Lung (tissue), 12 donors: ENCODE results near the gene STARD13. TPM values are rescaled to one million over a fixed set of nuclear protein-coding genes. Genes with fewer than 3 reads are reported as not detected.

Experiments used
- ATAC-seq: fragments of 200-7000 bp; cut with Tn5 transposase; one replicate; pipeline ENCODE4 v1.9.1; 2020; ENCODE audit warnings: moderate number of reproducible peaks; ENCODE audit not compliant: insufficient read depth, low FRiP score
- DNase-seq, 3 donors: peaks; one replicate each; pipeline ENCODE4 v3.0.0-alpha.2; 2013 to 2017
- H3K27ac ChIP-seq, 2 donors: one replicate each; pipeline ENCODE4 v1.5.1; 2013; ENCODE audit warnings: mild to moderate bottlenecking in 2 of 2, moderate library complexity in 2 of 2, control low read depth in 1 of 2, inconsistent platforms in 1 of 2, low read depth in 1 of 2, low read length in 1 of 2
- H3K27me3 ChIP-seq, 3 donors: one replicate each; pipeline ENCODE4 v1.5.1; 2013; ENCODE audit warnings: low read length in 2 of 3; ENCODE audit not compliant: control insufficient read depth in 3 of 3, insufficient read depth in 3 of 3
- H3K36me3 ChIP-seq, 4 donors: one replicate each; pipeline ENCODE4 v1.5.1; 2013; ENCODE audit warnings: low read length in 4 of 4, mild to moderate bottlenecking in 1 of 4, moderate library complexity in 1 of 4; ENCODE audit not compliant: control insufficient read depth in 4 of 4, insufficient read depth in 4 of 4
- H3K4me1 ChIP-seq, 5 donors: one replicate each; pipeline ENCODE4 v1.5.1; 2013; ENCODE audit warnings: low read length in 5 of 5, mild to moderate bottlenecking in 2 of 5, moderate library complexity in 1 of 5; ENCODE audit not compliant: control insufficient read depth in 5 of 5, insufficient read depth in 5 of 5
- H3K4me3 ChIP-seq: one replicate; pipeline ENCODE4 v1.5.1; 2013; ENCODE audit warnings: mild to moderate bottlenecking, control low read depth, moderate library complexity
- H3K9ac ChIP-seq, 2 donors: one replicate each; pipeline ENCODE4 v1.5.1; 2013; ENCODE audit warnings: low read length in 2 of 2, control low read depth in 1 of 2; ENCODE audit not compliant: insufficient read depth in 1 of 2
- H3K9me3 ChIP-seq, 4 donors: one replicate each; pipeline ENCODE4 v1.5.1; 2013; ENCODE audit warnings: low read length in 3 of 4, mild to moderate bottlenecking in 1 of 4, moderate library complexity in 1 of 4; ENCODE audit not compliant: control insufficient read depth in 4 of 4, insufficient read depth in 3 of 4
- CTCF ChIP-seq: IDR thresholded peaks from 2 replicates; pipeline ENCODE4 v1.5.1; 2012; ENCODE audit warnings: mild to moderate bottlenecking; ENCODE audit errors: control extremely low read depth, extremely low read depth
- WGBS, 2 donors: extraction: QIAGEN DNeasy Blood & Tissue Kit; methylation state at CpG; one replicate each; pipeline ENCODE4 v1.1.7; 2013; 5-methylcytosine and 5-hydroxymethylcytosine counted together
- polyA plus RNA-seq, 2 donors: library from polyadenylated mRNA; stranded (reverse); fragments of 200-250 nt; gene quantifications; one replicate each; pipeline ENCODE4 v1.2.1, GENCODE V29; 2013
- total RNA-seq, 2 donors: library from RNA; depleted of rRNA in 1 of 2; stranded (reverse); fragments of >200 nt in 1 of 2; gene quantifications; one replicate each; pipeline ENCODE4 v1.2.1, GENCODE V29; 2014 to 2021
- donor health status: control.
- donor health status: control.
- donor health status: Bipolar disorder and iron deficiency.
- donor health status: healthy.
- donor health status: DM: yes; HTN: yes; CAD: no.

Gene STARD13
- total and polyA plus RNA-seq, 4 donors: 7.9 to 91.6 (median 29.7) TPM

GRCh38 chr13:33292712-33293111 is 7.2 kb upstream of the STARD13 start:
- TF ChIP-seq CTCF: no peak
- peaks cover 0 to 6% (median 0%) of the 10 kb centered on the region in 5 donors for H3K4me1 ChIP-seq
- DNase-seq (no peak), ATAC-seq (no peak)
- no peak overlapping the region for H3K27ac ChIP-seq
- H3K9ac ChIP-seq: no peak overlapping the region
- no peak overlapping the region for H3K4me3 ChIP-seq
- 64 to 82% methylated on average over 6 of the region's 6 CpGs for WGBS, 2 donors
- H3K36me3 ChIP-seq: no peaks in the 10 kb centered on the region
- H3K9me3 ChIP-seq: peaks cover 0 to 2% (median 0%) of the 10 kb centered on the region in 4 donors
- H3K27me3 ChIP-seq: no peaks in the 10 kb centered on the region

DNA sequence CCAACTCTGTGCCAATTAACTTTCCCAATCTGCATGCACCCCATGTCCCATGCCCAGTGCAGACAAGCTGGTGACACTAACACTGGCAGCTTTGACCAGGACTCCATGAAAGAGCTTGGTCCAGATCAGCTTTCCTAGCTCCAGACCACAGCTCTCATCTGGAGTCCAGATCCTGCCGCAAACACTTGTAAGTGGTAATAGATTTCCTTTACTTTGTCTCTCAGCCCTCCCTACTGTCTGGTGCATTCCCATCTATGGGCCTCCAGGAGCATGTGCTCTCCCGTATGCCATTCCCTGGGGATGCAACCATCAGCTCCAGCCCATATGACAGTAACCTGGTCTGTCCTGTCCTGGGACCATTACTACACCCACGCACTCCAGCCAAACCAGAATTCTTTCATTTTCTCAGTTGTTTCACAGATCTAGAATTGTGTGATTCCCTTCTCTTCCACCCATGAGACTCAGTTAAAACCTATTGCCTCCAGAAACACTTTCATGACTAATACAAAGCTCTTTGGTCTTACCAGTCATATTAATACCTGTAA is 4.9 kb upstream of the STARD13 start:
- no peak overlapping the region for H3K9ac ChIP-seq
- no peak for DNase-seq
- H3K27ac ChIP-seq: peak overlapping the region in 1 of 2 donors; percentile 15
- no peaks in the 10 kb centered on the region for H3K36me3 ChIP-seq
- H3K27me3 ChIP-seq: no peaks in the 10 kb centered on the region
- ATAC-seq: no peak
- WGBS, 2 donors: 94 to 95% methylated on average over 3 of the region's 3 CpGs
- no peak overlapping the region for H3K4me3 ChIP-seq
- peaks cover 0 to 2% (median 0%) of the 10 kb centered on the region in 4 donors for H3K9me3 ChIP-seq
- no peak for TF ChIP-seq CTCF
- H3K4me1 ChIP-seq: peaks cover 0 to 8% (median 5%) of the 10 kb centered on the region in 5 donors

DNA sequence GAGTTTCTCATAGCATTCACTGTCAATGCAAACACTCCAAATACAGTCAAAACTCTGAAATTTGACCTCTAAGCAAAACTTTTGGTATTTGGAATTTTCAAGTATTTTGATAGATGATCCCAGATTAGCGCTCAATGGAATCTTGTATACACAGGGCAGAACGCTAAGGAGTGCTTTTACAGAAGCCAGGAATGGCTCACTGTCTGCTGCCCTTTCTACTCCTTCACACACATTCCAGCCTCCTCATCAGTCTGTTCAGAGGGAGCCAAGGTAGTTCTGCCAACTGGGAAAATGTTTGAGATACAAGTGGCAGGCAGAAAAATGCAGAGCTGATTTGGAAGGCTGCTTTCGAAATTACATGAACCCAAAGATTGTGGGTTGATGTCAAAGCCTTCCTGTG is 4.4 kb upstream of the STARD13 start:
- 54 to 87% methylated on average over 3 of the region's 3 CpGs for WGBS, 2 donors
- no peak for ATAC-seq

More for the DNA sequence above, 4.4 kb upstream of the STARD13 start:
- no peak for DNase-seq
- no peaks in the 10 kb centered on the region for H3K27me3 ChIP-seq
- H3K9ac ChIP-seq: no peak overlapping the region
- H3K4me1 ChIP-seq: peaks cover 0 to 8% (median 5%) of the 10 kb centered on the region in 5 donors
- no peak overlapping the region for H3K4me3 ChIP-seq
- TF ChIP-seq CTCF: no peak
- H3K27ac ChIP-seq: peak overlapping the region in 1 of 2 donors; percentile 15
- H3K36me3 ChIP-seq: no peaks in the 10 kb centered on the region
- peaks cover 0 to 2% (median 0%) of the 10 kb centered on the region in 4 donors for H3K9me3 ChIP-seq
